Measurements from ENCODE around the gene CDYL2.

DNA sequence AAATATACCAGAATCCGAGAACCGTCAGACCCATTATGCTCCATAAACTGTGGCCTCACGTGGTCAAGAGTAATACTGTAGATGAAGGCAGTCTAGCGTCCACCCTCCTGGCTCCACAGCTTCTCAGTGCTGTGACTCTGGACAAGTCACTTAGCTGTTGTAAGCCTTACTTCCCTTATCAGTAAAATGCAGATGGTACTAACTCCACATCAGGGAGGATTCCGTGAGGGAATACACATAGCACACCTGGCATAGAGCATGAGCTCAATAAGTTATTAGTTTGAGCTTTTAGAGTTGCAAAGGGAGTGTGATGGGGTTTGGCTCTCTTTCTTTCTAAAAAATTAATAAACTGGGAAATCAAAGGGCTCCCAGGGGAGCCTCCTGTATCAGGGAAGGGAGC, 49.9 kb downstream of the CDYL2 start:
- TF ChIP-seq POLR2A (IDR thresholded peaks at IDR 0.05) (no peak), CTCF (IDR thresholded peaks at IDR 0.05) (no peak)
